Peyer's patch (tissue), 4 donors: ENCODE data around the gene USP24.

Experiments
- POLR2A ChIP-seq, 2 donors: fragments of 450-650 bp; IDR thresholded peaks; one replicate each; pipeline ENCODE4 v1.5.1; 2017; ENCODE audit warnings: antibody characterized with exemption in 2 of 2, mild to moderate bottlenecking in 2 of 2, moderate library complexity in 2 of 2
- TF ChIP-seq, protein P1 (sequence below), 6 experiments: fragments of 450-650 bp in 4 of 6; fragments of 200-600 bp in 2 of 6; sonication (generic) in 1 of 6; IDR thresholded peaks; one replicate each; pipeline ENCODE4 v1.5.1; 2017 to 2019; ENCODE audit warnings: antibody characterized with exemption in 6 of 6, mild to moderate bottlenecking in 3 of 6, moderate library complexity in 1 of 6

DNA sequence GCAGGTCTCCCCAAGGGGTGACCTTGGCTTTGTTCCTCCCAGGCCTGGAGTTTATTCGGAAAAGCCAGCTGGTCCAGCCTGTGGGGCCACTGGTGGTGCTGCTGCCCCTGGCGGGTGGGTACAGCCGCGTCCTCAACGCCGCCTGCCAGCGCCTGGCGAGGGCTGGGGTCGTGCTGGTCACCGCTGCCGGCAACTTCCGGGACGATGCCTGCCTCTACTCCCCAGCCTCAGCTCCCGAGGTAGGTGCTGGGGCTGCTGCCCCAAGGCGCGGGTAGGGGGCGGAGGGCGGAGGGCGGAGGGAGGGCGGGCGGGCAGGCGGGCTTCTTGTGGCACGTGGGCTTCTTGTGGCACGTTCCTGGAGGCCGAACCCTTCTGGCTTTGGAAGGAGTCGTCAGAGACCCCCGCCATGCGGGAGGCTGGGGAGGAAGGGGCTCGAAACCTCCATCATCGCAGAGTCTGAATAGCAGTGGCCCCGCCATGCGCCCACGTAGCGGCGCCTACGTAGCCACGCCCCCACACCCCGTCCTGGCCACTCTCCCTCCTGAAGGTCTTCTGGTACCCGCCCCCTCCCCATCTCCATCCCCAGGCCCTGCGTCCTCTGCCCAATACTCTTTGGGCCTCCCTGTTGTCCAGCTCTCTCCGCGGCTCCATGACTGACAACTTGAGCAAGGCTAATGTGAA, 159.1 kb downstream of the USP24 start:
- TF ChIP-seq, protein P1, sequence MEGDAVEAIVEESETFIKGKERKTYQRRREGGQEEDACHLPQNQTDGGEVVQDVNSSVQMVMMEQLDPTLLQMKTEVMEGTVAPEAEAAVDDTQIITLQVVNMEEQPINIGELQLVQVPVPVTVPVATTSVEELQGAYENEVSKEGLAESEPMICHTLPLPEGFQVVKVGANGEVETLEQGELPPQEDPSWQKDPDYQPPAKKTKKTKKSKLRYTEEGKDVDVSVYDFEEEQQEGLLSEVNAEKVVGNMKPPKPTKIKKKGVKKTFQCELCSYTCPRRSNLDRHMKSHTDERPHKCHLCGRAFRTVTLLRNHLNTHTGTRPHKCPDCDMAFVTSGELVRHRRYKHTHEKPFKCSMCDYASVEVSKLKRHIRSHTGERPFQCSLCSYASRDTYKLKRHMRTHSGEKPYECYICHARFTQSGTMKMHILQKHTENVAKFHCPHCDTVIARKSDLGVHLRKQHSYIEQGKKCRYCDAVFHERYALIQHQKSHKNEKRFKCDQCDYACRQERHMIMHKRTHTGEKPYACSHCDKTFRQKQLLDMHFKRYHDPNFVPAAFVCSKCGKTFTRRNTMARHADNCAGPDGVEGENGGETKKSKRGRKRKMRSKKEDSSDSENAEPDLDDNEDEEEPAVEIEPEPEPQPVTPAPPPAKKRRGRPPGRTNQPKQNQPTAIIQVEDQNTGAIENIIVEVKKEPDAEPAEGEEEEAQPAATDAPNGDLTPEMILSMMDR (IDR thresholded peaks at IDR 0.05) = no peak
- no peak for TF ChIP-seq POLR2A (IDR thresholded peaks at IDR 0.05)
